IPS-20b (cell line): ENCODE data around the gene SLC25A26.

Source experiments
- H3K27ac ChIP-seq: one replicate; pipeline ENCODE4 v1.5.1; 2013; ENCODE audit warnings: low read length
- H3K27me3 ChIP-seq: 2 replicates; pipeline ENCODE4 v1.6.1; 2013; ENCODE audit warnings: mild to moderate bottlenecking, low read length, inconsistent platforms; ENCODE audit not compliant: insufficient read depth
- H3K36me3 ChIP-seq: 2 replicates; pipeline ENCODE4 v1.6.1; 2013; ENCODE audit warnings: low read depth, mild to moderate bottlenecking, inconsistent platforms, low read length, moderate library complexity; ENCODE audit not compliant: insufficient read depth
- H3K4me1 ChIP-seq: 2 replicates; pipeline ENCODE4 v1.6.1; 2013; ENCODE audit warnings: mild to moderate bottlenecking, control low read depth, inconsistent platforms, low read length, moderate library complexity; ENCODE audit not compliant: insufficient read depth
- H3K4me3 ChIP-seq: 2 replicates; pipeline ENCODE4 v1.5.1; 2013; ENCODE audit warnings: mild to moderate bottlenecking, low read length, inconsistent platforms
- H3K9ac ChIP-seq: 2 replicates; pipeline ENCODE4 v1.6.1; 2013; ENCODE audit warnings: low read depth, mild to moderate bottlenecking, inconsistent platforms, low read length, moderate library complexity
- H3K9me3 ChIP-seq: 2 replicates; pipeline ENCODE4 v1.6.1; 2013; ENCODE audit warnings: mild to moderate bottlenecking, low read depth, low read length, inconsistent platforms; ENCODE audit not compliant: insufficient read depth

Gene SLC25A26

GRCh38 chr3:66355394-66355793 lies 134.6 kb downstream of the SLC25A26 start:
- Histone ChIP-seq H3K4me3 (no peak overlapping the region), H3K4me1 (no peaks in the 10 kb centered on the region), H3K27me3 (no peaks in the 10 kb centered on the region), H3K9me3 (no peaks in the 10 kb centered on the region), H3K27ac (no peak overlapping the region), H3K9ac (no peak overlapping the region), H3K36me3 (no peaks in the 10 kb centered on the region)

- Histone ChIP-seq H3K27ac (no peak overlapping the region), H3K9ac (no peak overlapping the region), H3K9me3 (no peaks in the 10 kb centered on the region), H3K27me3 (no peaks in the 10 kb centered on the region), H3K36me3 (no peaks in the 10 kb centered on the region), H3K4me3 (no peak overlapping the region), H3K4me1 (no peaks in the 10 kb centered on the region)
Observed at GRCh38 chr3:66355997-66356396, 135.2 kb downstream of the SLC25A26 start.

GRCh38 chr3:66361356-66361755 lies 140.6 kb downstream of the SLC25A26 start:
- H3K9me3 ChIP-seq, result no peaks in the 10 kb centered on the region
- no peaks in the 10 kb centered on the region for H3K27me3 ChIP-seq
- H3K4me3 ChIP-seq, result no peak overlapping the region
- H3K27ac ChIP-seq, result no peak overlapping the region
- no peak overlapping the region for H3K9ac ChIP-seq
- no peaks in the 10 kb centered on the region for H3K36me3 ChIP-seq
- peaks cover 6% of the 10 kb centered on the region for H3K4me1 ChIP-seq

GRCh38 chr3:66362541-66362941 lies 141.7 kb downstream of the SLC25A26 start:
- Histone ChIP-seq H3K9me3 (no peaks in the 10 kb centered on the region), H3K27me3 (no peaks in the 10 kb centered on the region), H3K4me3 (no peak overlapping the region), H3K27ac (no peak overlapping the region), H3K9ac (no peak overlapping the region), H3K4me1 (peaks cover 9% of the 10 kb centered on the region), H3K36me3 (no peaks in the 10 kb centered on the region)

- Histone ChIP-seq H3K9ac (no peak overlapping the region), H3K4me1 (peaks cover 9% of the 10 kb centered on the region), H3K4me3 (no peak overlapping the region), H3K36me3 (no peaks in the 10 kb centered on the region), H3K9me3 (no peaks in the 10 kb centered on the region), H3K27me3 (no peaks in the 10 kb centered on the region), H3K27ac (no peak overlapping the region)
Observed at GRCh38 chr3:66363148-66363547, 142.3 kb downstream of the SLC25A26 start.

GRCh38 chr3:66365080-66365479 lies 144.3 kb downstream of the SLC25A26 start:
- Histone ChIP-seq H3K27me3 (no peaks in the 10 kb centered on the region), H3K4me3 (no peak overlapping the region), H3K9me3 (no peaks in the 10 kb centered on the region), H3K4me1 (peaks cover 9% of the 10 kb centered on the region), H3K9ac (no peak overlapping the region), H3K27ac (no peak overlapping the region), H3K36me3 (no peaks in the 10 kb centered on the region)

GRCh38 chr3:66366747-66367146 lies 145.9 kb downstream of the SLC25A26 start:
- Histone ChIP-seq H3K4me1 (peaks cover 9% of the 10 kb centered on the region), H3K4me3 (no peak overlapping the region), H3K27me3 (no peaks in the 10 kb centered on the region)

GRCh38 chr3:66367979-66368378 lies 147.2 kb downstream of the SLC25A26 start:
- Histone ChIP-seq H3K9ac (no peak overlapping the region), H3K4me3 (no peak overlapping the region), H3K9me3 (no peaks in the 10 kb centered on the region), H3K27ac (no peak overlapping the region), H3K4me1 (peaks cover 6% of the 10 kb centered on the region; the same call in 1 of the 2 replicates), H3K27me3 (no peaks in the 10 kb centered on the region), H3K36me3 (no peaks in the 10 kb centered on the region)

More at GRCh38 chr3:66366747-66367146, 145.9 kb downstream of the SLC25A26 start:
- no peaks in the 10 kb centered on the region for H3K9me3 ChIP-seq
- no peak overlapping the region for H3K9ac ChIP-seq
- H3K27ac ChIP-seq, result no peak overlapping the region
- H3K36me3 ChIP-seq, result no peaks in the 10 kb centered on the region

- Histone ChIP-seq H3K9me3 (no peaks in the 10 kb centered on the region), H3K27ac (no peak overlapping the region), H3K27me3 (no peaks in the 10 kb centered on the region), H3K4me1 (peaks cover 6% of the 10 kb centered on the region; the same call in 1 of the 2 replicates), H3K4me3 (no peak overlapping the region), H3K9ac (no peak overlapping the region), H3K36me3 (peaks cover 11% of the 10 kb centered on the region; the same call in 1 of the 2 replicates)
Observed at GRCh38 chr3:66370179-66370578, 149.4 kb downstream of the SLC25A26 start.

GRCh38 chr3:66371432-66371831 lies 150.6 kb downstream of the SLC25A26 start:
- no peak overlapping the region for H3K9ac ChIP-seq
- H3K27ac ChIP-seq, result no peak overlapping the region
- H3K4me3 ChIP-seq, result no peak overlapping the region
- H3K4me1 ChIP-seq, result peaks cover 3% of the 10 kb centered on the region; the same call in 1 of the 2 replicates
- H3K36me3 ChIP-seq, result peaks cover 23% of the 10 kb centered on the region
- H3K9me3 ChIP-seq, result no peaks in the 10 kb centered on the region
- no peaks in the 10 kb centered on the region for H3K27me3 ChIP-seq

- H3K9ac ChIP-seq, result no peak overlapping the region
- no peaks in the 10 kb centered on the region for H3K4me1 ChIP-seq
- no peak overlapping the region for H3K27ac ChIP-seq
- H3K4me3 ChIP-seq, result no peak overlapping the region
- no peaks in the 10 kb centered on the region for H3K9me3 ChIP-seq
- peaks cover 37% of the 10 kb centered on the region for H3K36me3 ChIP-seq
- H3K27me3 ChIP-seq, result no peaks in the 10 kb centered on the region
Observed at GRCh38 chr3:66372681-66373350, 152.0 kb downstream of the SLC25A26 start.

- H3K9me3 ChIP-seq, result no peaks in the 10 kb centered on the region
- H3K4me3 ChIP-seq, result no peak overlapping the region
- no peak overlapping the region for H3K27ac ChIP-seq
- H3K36me3 ChIP-seq, result peaks cover 75% of the 10 kb centered on the region
- no peak overlapping the region for H3K9ac ChIP-seq
- H3K4me1 ChIP-seq, result 0 out of 2 replicates have a peak, but pooled peaks cover 3% of the 10 kb centered on the region
- no peaks in the 10 kb centered on the region for H3K27me3 ChIP-seq
Observed at GRCh38 chr3:66376568-66376967, 155.8 kb downstream of the SLC25A26 start.
